Posterior vena cava (tissue), 2 donors: ENCODE measurements around the gene TRMO. TPM values are rescaled to one million over a fixed set of nuclear protein-coding genes. Genes with fewer than 3 reads are reported as not detected.

Experiments used
- total RNA-seq, 2 donors: library from RNA; stranded (reverse); fragmentation: NEBNext Ultra II Directional; extraction: Animal tissue kit (Norgen Biotek cat#: 25700); gene quantifications; one replicate each; pipeline ENCODE4 v1.2.1, GENCODE V29; 2021
- donor health status: DM: yes; HTN: yes; CAD: no.
- donor health status: DM: yes; HTN: yes; CAD: no.

Gene TRMO
- total RNA-seq, 2 donors from 2014 or later: 7.0 to 8.7 TPM

Other genes starting within 250 kb of the TRMO start
- 10 to 100 TPM; 15.1 to 18.8 TPM for gene XPA, start 225.2 kb downstream of the TRMO start, total RNA-seq
- gene FOXE1, start 69.3 kb downstream of the TRMO start, total RNA-seq: not detected
- gene HEMGN, start 15.7 kb upstream of the TRMO start, total RNA-seq: under 1 TPM; 0.33 to 0.83 TPM
- 10 to 100 TPM; 95.8 to 98.0 TPM for gene ANP32B, start 60.8 kb upstream of the TRMO start, total RNA-seq
- 10 to 100 TPM; 25.5 to 31.9 TPM for gene NANS, start 134.2 kb upstream of the TRMO start, total RNA-seq
- gene TRIM14, start 196.7 kb upstream of the TRMO start, total RNA-seq: 10 to 100 TPM in 1 of 2 donors, 1 to 10 TPM in 1; 4.9 to 11.8 TPM